CD4-positive, alpha-beta T cell (primary cell): Measurements from ENCODE around the gene TMEM129. TPM values are rescaled to one million over a fixed set of nuclear protein-coding genes. Genes with fewer than 3 reads are reported as not detected.

Source experiments
- ATAC-seq: fragments of 200-7000 bp; cut with Tn5 transposase; one replicate; pipeline ENCODE4 v1.10.0; 2022; ENCODE audit warnings: mild to moderate bottlenecking; ENCODE audit not compliant: poor library complexity
- CTCF ChIA-PET: fragments of 350-600 bp; sonication (Branson Sonifier 250); formaldehyde crosslinking; loops from one replicate; lab custom pipeline; 2021; ENCODE audit warnings: antibody characterized with exemption, inconsistent platforms; lab: Charles Lee
- POLR2A ChIA-PET: fragments of 350-600 bp; sonication (Branson Sonifier 250); formaldehyde crosslinking; loops from one replicate; lab custom pipeline; 2021; ENCODE audit warnings: antibody characterized with exemption, inconsistent platforms; lab: Charles Lee
- DNase-seq, 14 experiments: peaks; one replicate each; pipeline ENCODE4 v3.0.0-alpha.2; 2013 to 2020; ENCODE audit warnings: mixed read lengths in 2 of 14
- H3K27ac ChIP-seq, 2 donors: one replicate each; pipeline versions ENCODE4 v1.5.1 to v1.7.0; 2013; ENCODE audit warnings: low read length in 2 of 2, low read depth in 1 of 2, mild to moderate bottlenecking in 1 of 2
- H3K27me3 ChIP-seq, 2 experiments: 1 replicate in 1 of 2; 2 replicates in 1 of 2; pipeline versions ENCODE4 v1.6.1 to v1.7.0; 2013; ENCODE audit warnings: low read length in 2 of 2, control low read depth in 1 of 2, mild to moderate bottlenecking in 1 of 2, moderate library complexity in 1 of 2; ENCODE audit not compliant: insufficient read depth in 2 of 2, control insufficient read depth in 1 of 2
- H3K36me3 ChIP-seq: one replicate; pipeline ENCODE4 v1.6.1; 2013; ENCODE audit warnings: low read length, control low read depth; ENCODE audit not compliant: insufficient read depth
- H3K4me1 ChIP-seq: one replicate; pipeline ENCODE4 v1.6.1; 2013; ENCODE audit warnings: low read length, control low read depth; ENCODE audit not compliant: insufficient read depth
- H3K4me3 ChIP-seq: one replicate; pipeline ENCODE4 v1.5.1; 2013; ENCODE audit warnings: mild to moderate bottlenecking, low read length, moderate library complexity
- H3K9me3 ChIP-seq, 2 experiments: 1 replicate in 1 of 2; 2 replicates in 1 of 2; pipeline versions ENCODE4 v1.6.1 to v1.7.0; 2013; ENCODE audit warnings: low read length in 2 of 2, mild to moderate bottlenecking in 2 of 2, control low read depth in 1 of 2, moderate library complexity in 1 of 2; ENCODE audit not compliant: control insufficient read depth in 1 of 2, insufficient read depth in 1 of 2
- H3K27ac Mint-ChIP-seq: one replicate; pipeline ENCODE4 v1.8.0; 2020; ENCODE audit warnings: mixed read lengths
- H3K27me3 Mint-ChIP-seq: one replicate; pipeline ENCODE4 v1.8.0; 2021; ENCODE audit warnings: mixed read lengths
- H3K36me3 Mint-ChIP-seq: one replicate; pipeline ENCODE4 v1.8.0; 2021; ENCODE audit warnings: low read depth, mixed read lengths
- H3K4me1 Mint-ChIP-seq: one replicate; pipeline ENCODE4 v1.8.0; 2021; ENCODE audit warnings: low read depth, mixed read lengths
- H3K4me3 Mint-ChIP-seq: one replicate; pipeline ENCODE4 v1.8.0; 2020; ENCODE audit warnings: mild to moderate bottlenecking, mixed read lengths
- H3K9me3 Mint-ChIP-seq: one replicate; pipeline ENCODE4 v1.8.0; 2020; ENCODE audit warnings: mixed read lengths
- CTCF ChIP-seq: fragments of 200-600 bp; IDR thresholded peaks from one replicate; pipeline ENCODE4 v1.8.0; 2022; ENCODE audit warnings: antibody characterized with exemption, mild to moderate bottlenecking
- intact Hi-C, 2 experiments: fragments of 100-400 bp; cut with DNase I in 1 of 2; cut with micrococcal nuclease in 1 of 2; formaldehyde crosslinking; loops; one replicate each; pipeline versions ENCODE4 v1.15.1 to v1.9.0; 2023 to 2025; cut with DNase I, micrococcal nuclease
- total RNA-seq, 174 experiments: library from RNA in 2 of 174; stranded (reverse) in 2 of 174; gene quantifications; one replicate each; pipeline ENCODE4 v1.2.3 and lab custom pipeline; 2021 to 2026

Gene TMEM129
- total RNA-seq, 2 experiments from 2014 or later: 17.2 to 17.6 TPM

GRCh38 chr4:1716065-1716945 lies 4.8 kb downstream of the TMEM129 start:
- Mint-ChIP-seq H3K9me3 (no peaks in the 10 kb centered on the region), H3K27me3 (no peaks in the 10 kb centered on the region), H3K4me3 (peak overlapping the region; percentile 61), H3K4me1 (peaks cover 42% of the 10 kb centered on the region), H3K27ac (peak overlapping the region; percentile 93), H3K36me3 (peaks cover 19% of the 10 kb centered on the region)
- CTCF ChIA-PET: no interaction called here
- DNase-seq (no peak), ATAC-seq (no peak)
- H3K27me3 ChIP-seq: no peaks in the 10 kb centered on the region
- H3K27ac ChIP-seq: no peak overlapping the region
- peaks cover 38% of the 10 kb centered on the region for H3K36me3 ChIP-seq
- H3K4me3 ChIP-seq: no peak overlapping the region
- H3K9me3 ChIP-seq: no peaks in the 10 kb centered on the region
- POLR2A ChIA-PET: no interaction called here
- H3K4me1 ChIP-seq: peaks cover 63% of the 10 kb centered on the region
- intact Hi-C loops: loop anchor here in 1 of 2 experiments (10.0 kb wide), 2 partner anchors 698 to 748 kb away; partner anchors contain the start of genes CFAP99, RNF4 and ZFYVE28
- TF ChIP-seq CTCF: no peak

GRCh38 chr4:1715002-1715758 lies 5.9 kb downstream of the TMEM129 start:
- H3K4me1 ChIP-seq: peaks cover 71% of the 10 kb centered on the region
- CTCF ChIA-PET: interaction anchor here (1.4 kb wide), 1 partner anchor 22 kb away, joined by 6 read pairs; no protein-coding TSS in a partner anchor

More at GRCh38 chr4:1715002-1715758, 5.9 kb downstream of the TMEM129 start:
- H3K36me3 ChIP-seq: peaks cover 38% of the 10 kb centered on the region
- POLR2A ChIA-PET: no interaction called here
- no peak overlapping the region for H3K4me3 ChIP-seq
- H3K27ac ChIP-seq: no peak overlapping the region
- no peaks in the 10 kb centered on the region for H3K9me3 ChIP-seq
- no peak for TF ChIP-seq CTCF
- Mint-ChIP-seq H3K27ac (peak overlapping the region; percentile 93), H3K4me1 (peaks cover 49% of the 10 kb centered on the region), H3K27me3 (no peaks in the 10 kb centered on the region), H3K4me3 (peak overlapping the region; percentile 88), H3K36me3 (peaks cover 26% of the 10 kb centered on the region), H3K9me3 (no peaks in the 10 kb centered on the region)
- no peaks in the 10 kb centered on the region for H3K27me3 ChIP-seq
- DNase-seq: peak in 1 of 14 experiments; percentile 25
- intact Hi-C loops: loop anchor here in 1 of 2 experiments (10.0 kb wide), 2 partner anchors 700 to 750 kb away; partner anchors contain the start of genes CFAP99, RNF4 and ZFYVE28
- no peak for ATAC-seq
